ENCODE results near the gene ADARB2.

Gene ADARB2

GRCh38 chr10:1266033-1266802 is 471.1 kb downstream of the ADARB2 start:
- no peak overlapping the region for H3K4me3 ChIP-seq (ENCODE audit: control insufficient read depth, low read depth, low read length)
- no peak for DNase-seq (ENCODE audit: low read depth)
- no peak for TF ChIP-seq CTCF (conservative IDR thresholded peaks at IDR 0.05; ENCODE audit: control insufficient read depth, insufficient read depth, low read depth, low read length)

- no peak for TF ChIP-seq CTCF (conservative IDR thresholded peaks at IDR 0.05; ENCODE audit: control insufficient read depth, insufficient read depth, low read depth, low read length)
- no peak for DNase-seq (ENCODE audit: low read depth)
- no peak overlapping the region for H3K4me3 ChIP-seq (ENCODE audit: control insufficient read depth, low read depth, low read length)
Observed at GRCh38 chr10:1264001-1264400, 473.3 kb downstream of the ADARB2 start.

GRCh38 chr10:1257274-1257673 is 480.1 kb downstream of the ADARB2 start:
- H3K4me3 ChIP-seq (ENCODE audit: control insufficient read depth, low read depth, low read length) = no peak overlapping the region
- no peak for TF ChIP-seq CTCF (conservative IDR thresholded peaks at IDR 0.05; ENCODE audit: control insufficient read depth, insufficient read depth, low read depth, low read length)
- no peak for DNase-seq (ENCODE audit: low read depth)

- H3K4me3 ChIP-seq (ENCODE audit: control insufficient read depth, low read depth, low read length) = no peak overlapping the region
- no peak for DNase-seq (ENCODE audit: low read depth)
- TF ChIP-seq CTCF (conservative IDR thresholded peaks at IDR 0.05; ENCODE audit: control insufficient read depth, insufficient read depth, low read depth, low read length) = no peak
Observed at GRCh38 chr10:1256432-1256725, 480.9 kb downstream of the ADARB2 start.

GRCh38 chr10:1255600-1256431 is 481.5 kb downstream of the ADARB2 start:
- H3K4me3 ChIP-seq (ENCODE audit: control insufficient read depth, low read depth, low read length) = no peak overlapping the region
- no peak for TF ChIP-seq CTCF (conservative IDR thresholded peaks at IDR 0.05; ENCODE audit: control insufficient read depth, insufficient read depth, low read depth, low read length)
- no peak for DNase-seq (ENCODE audit: low read depth)

GRCh38 chr10:1255118-1255517 is 482.2 kb downstream of the ADARB2 start:
- H3K4me3 ChIP-seq (ENCODE audit: control insufficient read depth, low read depth, low read length) = no peak overlapping the region
- no peak for TF ChIP-seq CTCF (conservative IDR thresholded peaks at IDR 0.05; ENCODE audit: control insufficient read depth, insufficient read depth, low read depth, low read length)
- no peak for DNase-seq (ENCODE audit: low read depth)

Data from fibroblast of mammary gland (primary cell).